ENCODE results near the gene PRLH. TPM values are rescaled to one million over a fixed set of nuclear protein-coding genes. Genes with fewer than 3 reads are reported as not detected.

Gene PRLH
- total RNA-seq, 1 experiment from 2014 or later = not detected

- POLR2A ChIA-PET (ENCODE audit: low non-redundant PET) = interaction anchor here (0.6 kb wide), 1 partner anchor 295 kb away, joined by 6 read pairs; no protein-coding TSS in a partner anchor
- no peak for TF ChIP-seq CTCF (conservative IDR thresholded peaks at IDR 0.05; ENCODE audit: low read depth, low read length)
- no peak for TF ChIP-seq EZH2 (IDR thresholded peaks at IDR 0.05; ENCODE audit: borderline replicate concordance, low read depth, low read length, poor library complexity, severe bottlenecking)
- Histone ChIP-seq H3K4me1 (ENCODE audit: insufficient read depth, low read length, poor library complexity, severe bottlenecking) (no peaks in the 10 kb centered on the region), H3K36me3 (ENCODE audit: insufficient read depth, low read length, poor library complexity, severe bottlenecking) (no peaks in the 10 kb centered on the region), H3K9me3 (ENCODE audit: low read depth, low read length, poor library complexity, severe bottlenecking) (no peaks in the 10 kb centered on the region), H3K27me3 (replicated peaks; ENCODE audit: insufficient read depth, low read depth, low read length, poor library complexity) (no peaks in the 10 kb centered on the region), H3K27ac (ENCODE audit: low read depth, low read length, poor library complexity, severe bottlenecking) (no peak overlapping the region), H3K4me3 (ENCODE audit: low read depth, low read length, poor library complexity, severe bottlenecking) (no peak overlapping the region)
- BruUV-seq (replicated peaks) = no TSS peak
- intact Hi-C loops (cut with micrococcal nuclease; ENCODE audit: unreplicated experiment) = no loop called here
- CTCF ChIA-PET = no interaction called here
- no peak for DNase-seq (ENCODE audit: low spot score)
Observed at GRCh38 chr2:237588044-237588696, 21.8 kb downstream of the PRLH start.

- POLR2A ChIA-PET (ENCODE audit: low non-redundant PET) = no interaction called here
- TF ChIP-seq CTCF (conservative IDR thresholded peaks at IDR 0.05; ENCODE audit: low read depth, low read length) (no peak), EZH2 (IDR thresholded peaks at IDR 0.05; ENCODE audit: borderline replicate concordance, low read depth, low read length, poor library complexity, severe bottlenecking) (no peak)
- CTCF ChIA-PET = interaction anchor here (1.0 kb wide), 1 partner anchor 19 kb away, joined by 3 read pairs; no protein-coding TSS in a partner anchor
- Histone ChIP-seq H3K36me3 (ENCODE audit: insufficient read depth, low read length, poor library complexity, severe bottlenecking) (no peaks in the 10 kb centered on the region), H3K4me3 (ENCODE audit: low read depth, low read length, poor library complexity, severe bottlenecking) (no peak within 1 kb of the TSS), H3K4me1 (ENCODE audit: insufficient read depth, low read length, poor library complexity, severe bottlenecking) (peaks cover 14% of the 10 kb centered on the region), H3K27ac (ENCODE audit: low read depth, low read length, poor library complexity, severe bottlenecking) (no peak within 1 kb of the TSS), H3K9me3 (ENCODE audit: low read depth, low read length, poor library complexity, severe bottlenecking) (no peaks in the 10 kb centered on the region), H3K27me3 (replicated peaks; ENCODE audit: insufficient read depth, low read depth, low read length, poor library complexity) (no peaks in the 10 kb centered on the region)
- no peak for DNase-seq (ENCODE audit: low spot score)
- intact Hi-C loops (cut with micrococcal nuclease; ENCODE audit: unreplicated experiment) = no loop called here
- no TSS peak for BruUV-seq (replicated peaks)
Observed at GRCh38 chr2:237590272-237591140, 24.1 kb downstream of the PRLH start, which contains the start of gene RAB17. Gene RAB17 (minus strand): TSS chr2:237590734. CDS start chr2:237586154, 4,580 bp downstream.

GRCh38 chr2:237591141-237591881 is 24.9 kb downstream of the PRLH start:
- Histone ChIP-seq H3K4me3 (ENCODE audit: low read depth, low read length, poor library complexity, severe bottlenecking) (no peak overlapping the region), H3K4me1 (ENCODE audit: insufficient read depth, low read length, poor library complexity, severe bottlenecking) (peaks cover 14% of the 10 kb centered on the region), H3K27me3 (replicated peaks; ENCODE audit: insufficient read depth, low read depth, low read length, poor library complexity) (no peaks in the 10 kb centered on the region), H3K36me3 (ENCODE audit: insufficient read depth, low read length, poor library complexity, severe bottlenecking) (no peaks in the 10 kb centered on the region), H3K27ac (ENCODE audit: low read depth, low read length, poor library complexity, severe bottlenecking) (no peak overlapping the region), H3K9me3 (ENCODE audit: low read depth, low read length, poor library complexity, severe bottlenecking) (no peaks in the 10 kb centered on the region)
- ChIA-PET CTCF (interaction anchor here (0.7 kb wide), 1 partner anchor 78 kb away, joined by 6 read pairs; no protein-coding TSS in a partner anchor), POLR2A (ENCODE audit: low non-redundant PET) (no interaction called here)
- DNase-seq (ENCODE audit: low spot score) = no peak
- intact Hi-C loops (cut with micrococcal nuclease; ENCODE audit: unreplicated experiment) = no loop called here
- TF ChIP-seq CTCF (conservative IDR thresholded peaks at IDR 0.05; ENCODE audit: low read depth, low read length) (no peak), EZH2 (IDR thresholded peaks at IDR 0.05; ENCODE audit: borderline replicate concordance, low read depth, low read length, poor library complexity, severe bottlenecking) (no peak)
- no TSS peak for BruUV-seq (replicated peaks)
